HG02885 (cell line): ENCODE data around the gene MESP1.

Experiments used
- ATAC-seq: cut with Tn5 transposase; IDR thresholded peaks from one replicate; pipeline ENCODE4 v1.9.1; 2021; ENCODE audit warnings: mild to moderate bottlenecking; ENCODE audit not compliant: unreplicated experiment, poor library complexity

The MESP1 gene

GRCh38 chr15:89732451-89733172 lies 18.4 kb downstream of the MESP1 start:
- no peak for ATAC-seq

GRCh38 chr15:89731275-89731674 lies 19.8 kb downstream of the MESP1 start:
- ATAC-seq: no peak

GRCh38 chr15:89728254-89728653 lies 22.8 kb downstream of the MESP1 start:
- ATAC-seq: no peak

- no peak for ATAC-seq
Measured at GRCh38 chr15:89725064-89725463, 26.0 kb downstream of the MESP1 start.

- no peak for ATAC-seq
Measured at GRCh38 chr15:89724621-89725020, 26.4 kb downstream of the MESP1 start.

DNA sequence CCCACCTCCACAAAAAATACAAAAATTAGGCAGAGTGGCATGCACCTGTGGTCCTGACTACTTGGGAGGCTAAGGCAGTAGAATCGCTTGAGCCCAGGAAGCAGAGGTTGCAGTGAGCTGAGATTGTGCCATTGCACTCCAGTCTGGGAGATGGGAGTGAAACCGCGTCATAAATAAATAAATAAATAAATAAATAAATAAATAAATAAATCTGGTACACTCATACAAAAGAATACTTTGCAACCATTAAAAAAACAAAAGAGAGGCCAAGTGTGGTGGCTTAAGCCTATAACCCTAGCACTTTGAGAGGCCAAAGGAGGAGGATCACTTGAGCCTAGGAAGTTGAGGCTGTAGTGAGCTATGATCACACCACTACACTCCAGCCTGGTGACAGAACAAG lies 28.0 kb downstream of the MESP1 start:
- no peak for ATAC-seq

GRCh38 chr15:89714775-89715174 lies 36.3 kb downstream of the MESP1 start:
- ATAC-seq: no peak

- ATAC-seq: no peak
Measured at GRCh38 chr15:89707577-89707976, 43.5 kb downstream of the MESP1 start.

DNA sequence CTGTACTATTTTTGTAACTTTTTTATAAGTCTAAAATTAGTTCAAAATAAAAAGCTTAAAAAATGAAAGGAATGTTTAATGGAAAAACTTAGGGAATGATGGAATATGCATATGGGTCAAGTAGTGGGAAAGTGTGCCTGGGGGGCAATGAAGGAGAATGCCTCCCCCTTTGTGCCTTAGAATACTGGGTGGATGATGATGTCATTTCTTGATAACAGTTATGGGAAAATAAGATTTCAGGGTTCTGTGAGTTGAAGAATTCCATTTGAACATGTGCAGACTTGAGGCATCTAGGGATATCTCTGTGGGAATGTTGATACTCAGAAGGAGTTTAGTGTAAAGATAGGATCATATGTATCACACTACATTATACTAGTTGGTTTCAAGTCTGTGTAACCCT lies 46.6 kb downstream of the MESP1 start:
- no peak for ATAC-seq
